Measurements from ENCODE around the gene EPS8L2. TPM values are rescaled to one million over a fixed set of nuclear protein-coding genes. Genes with fewer than 3 reads are reported as not detected.
A peak's percentile ranks its signal among the peaks of the same experiment; 100 is the strongest.

EPS8L2 gene
- total and polyA plus RNA-seq, 9 of the 15 experiments (the other 6 are each of a cell fraction or from before 2014, with no cell fraction given) = 0.75 to 17.0 (median 3.7) TPM

- TF ChIP-seq SMARCB1 (IDR thresholded peaks at IDR 0.05; ENCODE audit: insufficient read length, low read depth) = no peak
- TF ChIP-seq HMGN3 (IDR thresholded peaks at IDR 0.05; ENCODE audit: borderline replicate concordance, extremely low read depth, insufficient read length, low read depth, low read length) = peak; percentile 48
- 0 out of 2 replicates have a peak, but pooled peaks have one; percentile 13 for TF ChIP-seq ZKSCAN1 (IDR thresholded peaks at IDR 0.05; ENCODE audit: low read depth, low read length)
- TF ChIP-seq SAFB (IDR thresholded peaks at IDR 0.05; ENCODE audit: borderline replicate concordance, low read depth, low read length) = peak; percentile 63
- TF ChIP-seq ZNF76 (CRISPR knock-in tag; IDR thresholded peaks at IDR 0.05; ENCODE audit: borderline replicate concordance) = 0 out of 2 replicates have a peak, but pooled peaks have one; percentile 27
- TF ChIP-seq ERF (CRISPR knock-in tag; IDR thresholded peaks at IDR 0.05) = 0 out of 2 replicates have a peak, but pooled peaks have one; percentile 20
- TF ChIP-seq L3MBTL2 (IDR thresholded peaks at IDR 0.05) = peak; percentile 48
- peak; percentile 80 for TF ChIP-seq CTBP1 (IDR thresholded peaks at IDR 0.05; ENCODE audit: borderline replicate concordance)
- no peak for TF ChIP-seq CUX1 (CRISPR knock-in tag; IDR thresholded peaks at IDR 0.05)
- TF ChIP-seq CXXC5 (CRISPR knock-in tag; IDR thresholded peaks at IDR 0.05) = peak; percentile 73
- TF ChIP-seq, protein P1, sequence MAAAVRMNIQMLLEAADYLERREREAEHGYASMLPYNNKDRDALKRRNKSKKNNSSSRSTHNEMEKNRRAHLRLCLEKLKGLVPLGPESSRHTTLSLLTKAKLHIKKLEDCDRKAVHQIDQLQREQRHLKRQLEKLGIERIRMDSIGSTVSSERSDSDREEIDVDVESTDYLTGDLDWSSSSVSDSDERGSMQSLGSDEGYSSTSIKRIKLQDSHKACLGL (CRISPR knock-in tag; IDR thresholded peaks at IDR 0.05; ENCODE audit: borderline replicate concordance, poor library complexity, severe bottlenecking) = peak; percentile 32
- TF ChIP-seq TEAD1 (CRISPR knock-in tag; IDR thresholded peaks at IDR 0.05) = peak; percentile 18 to 40; a peak in 1 of 4 replicates
- TF ChIP-seq, protein P2, sequence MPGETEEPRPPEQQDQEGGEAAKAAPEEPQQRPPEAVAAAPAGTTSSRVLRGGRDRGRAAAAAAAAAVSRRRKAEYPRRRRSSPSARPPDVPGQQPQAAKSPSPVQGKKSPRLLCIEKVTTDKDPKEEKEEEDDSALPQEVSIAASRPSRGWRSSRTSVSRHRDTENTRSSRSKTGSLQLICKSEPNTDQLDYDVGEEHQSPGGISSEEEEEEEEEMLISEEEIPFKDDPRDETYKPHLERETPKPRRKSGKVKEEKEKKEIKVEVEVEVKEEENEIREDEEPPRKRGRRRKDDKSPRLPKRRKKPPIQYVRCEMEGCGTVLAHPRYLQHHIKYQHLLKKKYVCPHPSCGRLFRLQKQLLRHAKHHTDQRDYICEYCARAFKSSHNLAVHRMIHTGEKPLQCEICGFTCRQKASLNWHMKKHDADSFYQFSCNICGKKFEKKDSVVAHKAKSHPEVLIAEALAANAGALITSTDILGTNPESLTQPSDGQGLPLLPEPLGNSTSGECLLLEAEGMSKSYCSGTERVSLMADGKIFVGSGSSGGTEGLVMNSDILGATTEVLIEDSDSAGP (CRISPR knock-in tag; IDR thresholded peaks at IDR 0.05) = 0 out of 2 replicates have a peak, but pooled peaks have one; percentile 35
- 0 out of 2 replicates have a peak, but pooled peaks have one; percentile 30 for TF ChIP-seq SP1 (CRISPR knock-in tag; IDR thresholded peaks at IDR 0.05)
- no peak for TF ChIP-seq MEIS2 (IDR thresholded peaks at IDR 0.05; ENCODE audit: partially characterized antibody)
- TF ChIP-seq MTA3 (IDR thresholded peaks at IDR 0.05; ENCODE audit: borderline replicate concordance) = peak; percentile 63
- no peak for TF ChIP-seq ARNT (IDR thresholded peaks at IDR 0.05)
- TF ChIP-seq ZBTB17 (CRISPR knock-in tag; IDR thresholded peaks at IDR 0.05) = no peak; the same call in 1 of the 2 replicates
- TF ChIP-seq FOXK2 (conservative IDR thresholded peaks at IDR 0.05 in 1 of 2, IDR thresholded peaks at IDR 0.05 in 1 of 2; ENCODE audit: low read depth in 2 of 2) = no peak
Measured at GRCh38 chr11:695538-696248, 10.3 kb upstream of the EPS8L2 start, which contains the start of gene TMEM80 (continued).
